ENCODE measurements around the gene ESRRB.

GRCh38 chr14:76497550-76498462 lies 121.9 kb downstream of the ESRRB start:
- TF ChIP-seq POLR2A (IDR thresholded peaks at IDR 0.05) (no peak), EP300 (IDR thresholded peaks at IDR 0.05; ENCODE audit: low read depth) (no peak), CTCF (IDR thresholded peaks at IDR 0.05) (no peak)

Measured in transverse colon (tissue), 3 donors.